GM15510 (cell line): ENCODE results near the gene LPAR1.

Source experiments
- POLR2A ChIP-seq: IDR thresholded peaks from 3 replicates; pipeline ENCODE4 v1.6.1; 2011; ENCODE audit warnings: borderline replicate concordance; ENCODE audit not compliant: insufficient read length; ENCODE audit errors: extremely low read depth

The LPAR1 gene

DNA sequence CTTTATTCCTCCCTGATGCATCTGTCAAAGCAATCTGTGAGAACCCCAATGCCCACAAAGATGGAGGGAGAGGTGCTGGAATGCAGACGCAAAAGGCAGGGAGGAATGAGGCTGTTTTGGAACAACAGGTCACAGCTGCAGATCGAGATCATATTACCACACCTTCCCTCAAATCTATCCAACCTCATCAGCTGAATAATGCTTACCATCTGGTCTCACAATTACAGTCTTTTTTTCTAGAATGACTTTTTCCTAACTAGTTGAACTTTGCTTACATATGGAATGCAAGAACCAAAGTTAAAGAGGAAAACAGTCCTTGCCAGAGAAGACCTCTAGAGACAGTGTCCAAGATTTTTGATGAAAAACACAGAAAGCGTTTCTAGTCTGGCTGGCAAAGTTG lies 158.1 kb downstream of the LPAR1 start:
- TF ChIP-seq POLR2A: no peak

DNA sequence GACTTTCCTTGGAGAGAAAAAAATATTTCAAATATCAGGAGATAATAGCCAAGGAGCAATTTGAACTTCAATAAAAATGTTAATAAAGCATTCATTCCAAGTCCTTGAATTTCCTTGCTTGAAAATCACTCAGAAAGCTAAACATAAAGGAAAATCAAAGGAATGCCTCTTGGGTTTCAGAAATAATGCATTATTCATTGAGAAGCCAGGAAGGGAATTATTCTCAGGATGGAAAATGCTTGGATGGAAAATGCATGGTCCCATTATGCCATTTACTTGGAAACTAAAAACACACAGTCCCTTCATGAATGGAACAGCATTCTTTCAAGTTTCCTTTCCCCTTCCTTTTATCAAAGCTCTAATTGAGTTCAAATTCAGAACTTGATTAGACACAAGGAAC lies 160.9 kb downstream of the LPAR1 start:
- TF ChIP-seq POLR2A: no peak

DNA sequence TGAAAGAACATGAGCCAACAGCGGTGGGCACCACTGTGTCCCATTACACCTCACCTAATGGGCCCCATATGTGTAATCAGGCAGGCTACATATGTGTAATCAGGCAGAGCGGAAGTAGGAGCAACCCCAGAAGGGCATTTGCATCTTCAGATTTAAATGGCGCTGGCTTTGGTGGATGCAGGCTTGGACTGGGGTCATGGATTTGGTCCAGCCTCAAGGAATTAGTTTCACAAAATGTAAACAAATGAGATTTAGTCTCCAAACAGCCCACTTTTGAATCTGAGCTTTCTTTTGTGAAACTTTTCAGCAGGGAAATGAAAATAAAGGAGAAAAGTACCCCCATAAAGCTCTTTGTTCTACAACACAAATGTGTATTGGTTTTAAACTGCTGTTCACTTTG lies 161.3 kb downstream of the LPAR1 start:
- no peak for TF ChIP-seq POLR2A

DNA sequence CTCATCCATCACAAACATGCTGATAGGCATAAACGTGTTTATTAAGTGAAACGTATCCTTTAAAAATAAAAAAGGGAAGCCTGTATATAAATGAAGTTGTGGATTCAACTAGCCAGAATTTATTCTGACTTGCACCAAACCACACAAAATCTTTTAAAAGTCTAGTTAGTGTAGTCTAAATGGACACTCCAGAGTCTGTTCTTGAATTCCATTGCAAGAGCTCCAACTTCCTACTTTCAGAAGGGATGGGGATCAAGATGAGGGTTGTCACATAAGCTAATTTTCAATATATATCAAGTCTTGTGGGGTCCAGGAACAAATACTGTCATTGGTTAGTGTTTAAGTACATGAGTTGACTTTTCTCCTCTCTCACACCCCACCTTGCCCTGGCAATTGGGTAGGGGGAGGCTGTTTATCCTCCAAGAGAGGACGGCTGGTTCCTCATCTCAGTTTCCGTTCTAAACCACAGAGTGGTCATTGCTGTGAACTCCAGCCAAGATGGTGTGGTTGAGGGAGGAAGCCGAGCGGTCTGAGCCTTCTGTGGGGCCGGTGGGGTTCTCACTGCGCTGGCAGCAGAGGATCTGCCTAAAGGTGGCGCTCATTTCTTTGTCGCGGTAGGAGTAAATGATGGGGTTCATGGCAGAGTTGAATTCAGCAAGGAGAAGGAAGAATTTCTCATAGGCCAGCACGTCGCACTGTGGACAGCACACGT lies 163.2 kb downstream of the LPAR1 start:
- TF ChIP-seq POLR2A: no peak

DNA sequence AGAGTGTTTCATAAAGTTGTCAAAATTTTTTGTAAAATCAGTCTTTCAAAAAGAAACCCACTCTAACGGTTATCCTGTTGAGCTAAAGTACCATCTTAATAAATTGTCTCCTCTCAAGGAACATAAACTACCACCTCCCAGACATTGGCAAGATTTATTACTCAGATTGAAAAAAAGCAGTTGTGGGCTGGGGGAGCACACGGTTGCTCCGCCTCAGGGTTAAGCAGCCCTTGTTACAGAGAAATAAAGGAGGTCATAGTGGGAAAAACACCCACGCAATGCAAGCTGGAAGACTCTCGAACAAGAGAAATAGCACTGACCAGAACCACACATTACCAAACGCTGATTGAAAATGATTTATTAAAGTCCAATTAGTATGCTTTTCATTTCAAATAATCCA lies 165.3 kb downstream of the LPAR1 start:
- TF ChIP-seq POLR2A: no peak

DNA sequence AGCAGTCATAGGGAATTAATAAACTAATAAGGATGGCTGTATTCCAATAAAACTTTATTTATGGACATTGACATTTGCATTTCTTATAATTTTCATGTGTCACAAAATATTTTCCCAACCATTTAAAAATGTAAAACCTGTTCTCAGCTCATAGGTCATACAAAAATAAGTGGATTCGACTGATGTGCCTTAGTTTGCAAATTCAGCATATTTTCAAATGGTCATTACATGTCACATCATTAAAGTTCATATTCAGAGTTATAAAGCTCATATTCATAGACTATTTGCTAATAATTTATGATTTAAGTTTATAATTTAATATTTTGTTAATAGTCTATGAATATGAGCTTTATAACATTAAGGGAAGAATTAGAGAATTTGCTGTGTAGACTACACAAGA lies 166.5 kb downstream of the LPAR1 start:
- no peak for TF ChIP-seq POLR2A

DNA sequence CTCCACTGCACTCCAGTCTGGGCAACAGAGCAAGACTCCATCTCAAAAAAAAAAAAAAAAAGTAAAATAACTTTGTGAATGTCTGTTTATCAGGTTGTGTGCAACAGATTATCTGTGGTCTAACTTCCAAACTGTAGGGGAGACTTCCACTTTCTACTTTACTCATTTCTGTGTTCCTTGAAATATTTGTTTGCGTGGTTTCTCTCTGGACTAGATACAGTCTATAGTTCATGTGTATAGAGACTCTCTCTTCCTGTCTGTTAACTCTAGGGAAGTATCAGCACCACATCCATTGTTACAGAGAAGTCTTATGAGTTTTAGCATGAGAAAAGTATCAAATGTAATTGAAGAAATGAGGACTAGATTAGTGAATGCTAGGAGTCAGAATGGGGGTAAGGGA lies 168.3 kb downstream of the LPAR1 start:
- TF ChIP-seq POLR2A: no peak

DNA sequence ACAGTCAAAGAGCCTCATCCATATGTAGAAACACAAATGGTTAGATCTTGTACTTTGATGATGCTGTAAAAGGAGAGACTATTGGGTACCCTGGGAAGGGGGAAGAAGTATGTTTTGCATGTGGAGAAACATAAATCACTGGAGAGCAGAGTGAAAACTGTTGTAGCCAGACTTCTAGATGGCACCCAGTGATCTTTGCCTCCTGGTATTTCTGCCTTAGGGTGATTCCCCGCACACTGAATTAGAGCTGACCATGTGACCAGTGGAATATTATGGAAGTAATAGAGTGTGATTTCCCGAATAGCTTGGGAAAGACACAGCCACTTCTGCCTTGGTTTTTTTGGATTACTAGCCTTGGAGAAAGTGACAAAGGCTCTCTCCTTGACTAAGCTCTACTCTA lies 174.3 kb downstream of the LPAR1 start:
- TF ChIP-seq POLR2A: no peak

DNA sequence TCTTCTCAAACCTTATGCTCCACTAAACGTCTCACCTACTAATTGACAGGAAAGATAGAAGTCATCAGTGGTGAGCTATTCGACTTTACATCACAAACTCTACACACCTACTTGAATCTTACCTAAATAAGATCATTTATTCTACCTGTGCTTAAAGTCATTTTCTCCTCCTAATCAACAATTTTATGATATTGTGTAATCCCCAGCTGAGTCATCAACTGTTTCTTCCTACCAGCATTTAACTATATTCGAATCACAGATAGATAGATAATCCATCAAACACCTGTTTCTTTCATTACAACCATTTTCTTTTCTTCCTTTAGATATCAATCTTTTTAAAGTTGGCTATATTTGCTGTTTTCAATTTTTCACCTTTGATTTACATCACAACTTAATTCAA lies 181.5 kb downstream of the LPAR1 start:
- TF ChIP-seq POLR2A: no peak

DNA sequence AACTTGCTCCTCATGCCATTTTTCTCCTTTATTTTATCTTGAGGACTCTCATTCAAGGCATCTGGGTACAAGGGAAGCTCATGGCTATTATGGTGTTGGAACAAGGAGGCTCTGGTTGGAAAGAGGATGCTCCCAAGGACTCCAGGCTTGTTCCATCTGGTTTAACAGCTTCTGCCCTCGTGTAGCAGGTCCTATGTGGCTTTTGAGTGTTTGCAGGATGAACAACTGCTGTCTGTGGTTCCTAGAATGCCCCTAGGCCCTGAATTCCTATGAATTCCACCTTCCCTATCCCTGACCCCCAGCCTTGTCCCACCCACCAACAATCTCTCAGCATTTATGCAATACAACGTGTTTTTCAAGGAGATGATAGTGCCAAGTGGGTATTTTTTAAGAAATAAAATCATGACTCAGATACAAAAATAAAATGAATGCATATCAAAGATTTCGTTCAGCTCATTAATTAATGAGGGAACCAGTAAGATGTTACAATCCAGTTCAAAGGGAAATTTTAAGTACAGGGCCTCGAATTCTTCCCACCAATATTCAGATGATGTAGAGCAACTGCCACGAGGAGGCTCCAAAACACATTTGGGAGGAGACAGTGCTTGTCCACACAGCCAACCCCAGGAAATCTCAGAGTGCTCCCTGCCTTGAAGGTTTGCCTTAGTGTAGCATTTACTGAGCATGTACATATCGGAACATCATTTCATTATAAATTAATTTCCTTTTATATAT lies 187.7 kb downstream of the LPAR1 start:
- TF ChIP-seq POLR2A: no peak

DNA sequence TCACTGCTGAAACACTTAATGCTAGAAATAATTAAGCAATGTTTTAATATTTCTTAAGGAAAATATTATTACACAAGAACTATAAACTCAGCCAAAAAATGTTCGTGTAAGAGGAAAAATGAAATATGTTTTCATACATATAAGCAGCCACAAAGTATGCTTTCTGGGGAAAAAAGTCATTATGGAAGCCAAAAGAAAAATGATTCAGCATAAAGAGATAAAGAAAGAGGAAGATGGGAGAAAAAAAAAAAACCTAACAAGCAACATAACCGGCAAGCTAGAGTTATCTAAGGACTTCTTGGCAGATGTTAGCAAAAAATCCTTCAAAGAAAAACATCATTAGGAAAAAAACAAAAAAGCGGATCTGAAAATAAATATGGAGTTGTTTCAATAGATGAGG lies 190.6 kb downstream of the LPAR1 start:
- no peak for TF ChIP-seq POLR2A

DNA sequence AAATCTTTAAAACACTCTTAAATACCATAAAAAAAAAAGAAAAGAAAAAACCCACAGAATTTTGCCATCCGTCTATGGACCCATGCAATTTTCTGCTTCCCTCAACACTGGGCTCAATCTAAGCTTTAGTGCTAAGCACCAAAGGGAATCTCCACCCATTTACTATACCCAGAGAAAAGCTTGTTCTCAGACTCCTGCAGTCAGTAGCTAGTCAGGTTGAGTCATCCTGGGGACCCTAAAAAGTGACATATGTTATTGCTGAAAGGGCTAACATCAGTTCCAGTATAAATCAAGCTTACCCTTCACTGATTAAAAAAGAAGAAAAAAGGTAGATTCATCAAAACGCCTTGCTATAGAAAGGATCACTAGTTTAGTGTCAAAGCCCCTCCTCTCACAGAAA lies 192.1 kb downstream of the LPAR1 start:
- TF ChIP-seq POLR2A: no peak

DNA sequence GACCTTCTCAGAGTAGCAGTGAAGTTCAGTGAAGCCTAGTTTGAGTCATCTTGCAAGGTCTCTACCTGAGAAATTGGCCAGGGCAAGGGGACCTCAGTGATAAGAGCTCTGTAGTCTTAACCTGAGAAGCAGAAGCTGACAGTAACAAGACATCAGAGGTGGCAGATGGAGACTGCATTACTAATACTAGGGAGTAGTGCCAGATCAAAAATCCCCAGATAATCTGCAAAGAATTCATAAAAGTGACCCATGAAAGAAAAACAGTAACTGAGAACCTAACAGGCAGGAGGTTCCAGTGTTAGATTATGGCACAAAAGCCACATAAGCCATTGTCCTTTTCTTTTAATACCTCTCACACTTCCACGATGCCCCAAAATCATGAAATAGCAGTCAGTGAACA lies 194.1 kb downstream of the LPAR1 start:
- no peak for TF ChIP-seq POLR2A

DNA sequence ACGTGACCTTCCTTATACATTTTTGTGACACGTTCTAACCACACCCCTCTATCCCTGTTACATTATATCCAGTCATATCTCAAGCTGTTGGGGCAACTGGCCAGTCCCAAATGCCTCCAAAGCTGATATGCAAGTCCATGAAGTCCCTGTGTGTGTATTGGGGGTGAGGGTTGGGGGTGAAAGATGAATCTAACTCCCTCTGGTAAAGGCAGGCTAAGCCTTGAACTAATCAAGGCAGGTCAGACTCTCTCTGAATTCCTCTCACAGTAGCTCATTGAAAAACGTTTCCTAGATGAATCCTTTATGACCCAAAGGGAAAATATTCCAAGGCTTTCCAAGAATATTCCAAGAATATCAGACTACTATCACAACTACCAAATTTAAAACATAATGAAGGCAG lies 195.3 kb downstream of the LPAR1 start:
- no peak for TF ChIP-seq POLR2A

DNA sequence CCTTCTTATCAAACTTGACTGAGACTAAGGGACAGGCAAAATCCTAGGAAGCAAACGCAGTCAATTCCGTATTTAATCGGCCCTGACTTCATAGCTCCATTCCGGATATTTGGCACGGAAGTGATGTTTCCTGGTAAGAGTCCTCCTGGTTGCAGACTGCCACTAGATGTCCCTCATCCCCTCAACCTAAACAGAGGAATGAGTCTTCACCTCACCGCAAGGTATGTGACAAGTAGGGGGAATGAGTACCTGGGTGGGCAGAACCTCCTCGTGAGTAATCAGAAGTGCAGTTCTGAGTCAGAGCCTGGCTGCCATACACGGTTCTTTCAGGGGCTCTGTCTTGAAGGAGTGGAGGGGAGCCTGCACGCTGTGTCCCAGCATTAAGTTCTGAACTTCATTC lies 196.1 kb downstream of the LPAR1 start:
- no peak for TF ChIP-seq POLR2A

DNA sequence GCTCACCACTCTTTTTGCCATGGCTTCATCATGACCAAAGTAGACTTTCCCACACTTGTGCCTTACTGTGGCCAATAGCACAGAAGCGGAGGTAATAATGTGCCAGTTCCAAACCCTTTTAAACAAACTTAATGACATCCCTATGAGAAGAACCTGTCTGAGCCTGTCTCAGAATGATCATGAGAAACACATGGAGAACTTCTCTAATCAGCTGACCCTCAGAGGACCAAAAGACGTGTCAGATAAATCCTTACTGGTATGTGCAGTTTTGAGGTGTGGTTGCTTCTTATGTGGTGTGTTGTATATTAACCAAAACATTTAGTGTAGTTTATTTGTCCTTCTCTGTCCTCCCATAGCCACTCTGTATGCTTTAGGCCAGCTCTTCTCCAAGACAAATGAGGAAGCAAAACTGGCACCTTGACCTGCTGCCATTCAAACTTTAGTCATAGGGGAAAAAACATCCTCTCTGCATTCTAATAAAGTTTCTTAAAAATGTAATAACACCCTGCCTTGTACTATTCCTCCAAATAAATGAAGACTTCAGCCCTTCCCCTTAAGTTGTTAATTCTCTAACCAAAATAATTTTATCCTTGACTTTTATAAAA lies 200.8 kb downstream of the LPAR1 start:
- no peak for TF ChIP-seq POLR2A
